Measurements from ENCODE around the gene KRTAP6-3. TPM values are rescaled to one million over a fixed set of nuclear protein-coding genes. Genes with fewer than 3 reads are reported as not detected.

KRTAP6-3 gene
- total RNA-seq, 2 experiments from 2014 or later: not detected

- intact Hi-C loops (cut with DNase I, micrococcal nuclease): no loop called here
- H3K36me3 ChIP-seq (ENCODE audit: insufficient read depth, low read length): no peaks in the 10 kb centered on the region
- no peak overlapping the region for H3K27ac ChIP-seq (ENCODE audit: low read depth in 1 of 2, low read length in 2 of 2)
- no peaks in the 10 kb centered on the region for H3K9me3 ChIP-seq (ENCODE audit: control insufficient read depth in 1 of 2, insufficient read depth in 1 of 2, low read length in 2 of 2)
- Mint-ChIP-seq H3K27ac (no peak overlapping the region), H3K9me3 (no peaks in the 10 kb centered on the region), H3K4me3 (no peak overlapping the region), H3K27me3 (no peaks in the 10 kb centered on the region), H3K4me1 (ENCODE audit: low read depth) (no peaks in the 10 kb centered on the region), H3K36me3 (ENCODE audit: low read depth) (no peaks in the 10 kb centered on the region)
- H3K27me3 ChIP-seq (ENCODE audit: control insufficient read depth in 1 of 2, insufficient read depth in 2 of 2, low read length in 2 of 2): no peaks in the 10 kb centered on the region
- ATAC-seq (ENCODE audit: poor library complexity) (no peak), DNase-seq (no peak)
- TF ChIP-seq CTCF (IDR thresholded peaks at IDR 0.05): no peak
- H3K4me3 ChIP-seq (ENCODE audit: low read length): no peak overlapping the region
- no peaks in the 10 kb centered on the region for H3K4me1 ChIP-seq (ENCODE audit: insufficient read depth, low read length)
- ChIA-PET POLR2A (no interaction called here), CTCF (no interaction called here)
These were observed 12.9 kb upstream of the KRTAP6-3 start for GRCh38 chr21:30579346-30579745.

GRCh38 chr21:30580132-30580531 lies 12.1 kb upstream of the KRTAP6-3 start:
- H3K4me3 ChIP-seq (ENCODE audit: low read length): no peak overlapping the region
- H3K9me3 ChIP-seq (ENCODE audit: control insufficient read depth in 1 of 2, insufficient read depth in 1 of 2, low read length in 2 of 2): no peaks in the 10 kb centered on the region
- CTCF ChIA-PET: no interaction called here
- Mint-ChIP-seq H3K4me3 (no peak overlapping the region), H3K4me1 (ENCODE audit: low read depth) (no peaks in the 10 kb centered on the region), H3K9me3 (no peaks in the 10 kb centered on the region), H3K27ac (no peak overlapping the region), H3K27me3 (no peaks in the 10 kb centered on the region), H3K36me3 (ENCODE audit: low read depth) (no peaks in the 10 kb centered on the region)
- intact Hi-C loops (cut with DNase I, micrococcal nuclease): no loop called here
- no peaks in the 10 kb centered on the region for H3K36me3 ChIP-seq (ENCODE audit: insufficient read depth, low read length)
- no peaks in the 10 kb centered on the region for H3K27me3 ChIP-seq (ENCODE audit: control insufficient read depth in 1 of 2, insufficient read depth in 2 of 2, low read length in 2 of 2)
- DNase-seq (no peak), ATAC-seq (ENCODE audit: poor library complexity) (no peak)
- TF ChIP-seq CTCF (IDR thresholded peaks at IDR 0.05): no peak
- POLR2A ChIA-PET: no interaction called here
- no peak overlapping the region for H3K27ac ChIP-seq (ENCODE audit: low read depth in 1 of 2, low read length in 2 of 2)
- H3K4me1 ChIP-seq (ENCODE audit: insufficient read depth, low read length): no peaks in the 10 kb centered on the region

DNA sequence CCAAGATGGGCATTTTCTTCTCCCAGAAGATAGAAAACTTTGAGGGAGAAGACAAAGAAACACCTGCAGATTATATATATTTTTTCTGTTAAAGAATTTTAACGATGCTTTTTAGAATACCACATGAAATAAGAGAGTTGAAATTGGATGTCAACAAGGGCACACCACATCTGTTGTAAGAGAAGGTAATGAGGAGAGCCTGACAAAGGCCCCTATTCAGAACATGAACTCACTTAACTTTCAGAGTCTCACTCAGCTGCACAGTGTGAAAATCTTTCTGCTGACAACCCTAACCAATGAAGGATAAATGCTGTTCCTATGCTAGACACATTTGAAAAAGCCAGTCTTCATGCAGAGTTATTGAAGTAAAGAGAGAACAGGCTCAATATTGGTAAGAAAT lies 9.4 kb upstream of the KRTAP6-3 start:
- Mint-ChIP-seq H3K4me3 (no peak overlapping the region), H3K36me3 (ENCODE audit: low read depth) (no peaks in the 10 kb centered on the region), H3K27me3 (no peaks in the 10 kb centered on the region), H3K27ac (no peak overlapping the region), H3K9me3 (no peaks in the 10 kb centered on the region), H3K4me1 (ENCODE audit: low read depth) (no peaks in the 10 kb centered on the region)
- intact Hi-C loops (cut with DNase I, micrococcal nuclease): no loop called here
- no peak overlapping the region for H3K4me3 ChIP-seq (ENCODE audit: low read length)
- CTCF ChIA-PET: no interaction called here
- H3K36me3 ChIP-seq (ENCODE audit: insufficient read depth, low read length): no peaks in the 10 kb centered on the region
- no peaks in the 10 kb centered on the region for H3K9me3 ChIP-seq (ENCODE audit: control insufficient read depth in 1 of 2, insufficient read depth in 1 of 2, low read length in 2 of 2)
- ATAC-seq (ENCODE audit: poor library complexity): no peak
- no peaks in the 10 kb centered on the region for H3K4me1 ChIP-seq (ENCODE audit: insufficient read depth, low read length)
- POLR2A ChIA-PET: no interaction called here
- DNase-seq: no peak
- H3K27me3 ChIP-seq (ENCODE audit: control insufficient read depth in 1 of 2, insufficient read depth in 2 of 2, low read length in 2 of 2): no peaks in the 10 kb centered on the region
- TF ChIP-seq CTCF (IDR thresholded peaks at IDR 0.05): no peak
- H3K27ac ChIP-seq (ENCODE audit: low read depth in 1 of 2, low read length in 2 of 2): no peak overlapping the region
